Stimulated activated CD8-positive, alpha-beta memory T cell treated with anti-CD3 and anti-CD28 coated beads, Interleukin-4, amount 100 ng/mL, for 48 hours (primary cell): ENCODE data around the gene B9D1.

ENCODE experiments used
- DNase-seq: peaks from one replicate; pipeline ENCODE4 v3.0.0-alpha.2; 2020

Gene B9D1

GRCh38 chr17:19313746-19314651, 48.5 kb downstream of the B9D1 start:
- DNase-seq = no peak

GRCh38 chr17:19313066-19313745, 49.3 kb downstream of the B9D1 start:
- no peak for DNase-seq

- no peak for DNase-seq
Observed at GRCh38 chr17:19312406-19312805, 50.1 kb downstream of the B9D1 start.

DNA sequence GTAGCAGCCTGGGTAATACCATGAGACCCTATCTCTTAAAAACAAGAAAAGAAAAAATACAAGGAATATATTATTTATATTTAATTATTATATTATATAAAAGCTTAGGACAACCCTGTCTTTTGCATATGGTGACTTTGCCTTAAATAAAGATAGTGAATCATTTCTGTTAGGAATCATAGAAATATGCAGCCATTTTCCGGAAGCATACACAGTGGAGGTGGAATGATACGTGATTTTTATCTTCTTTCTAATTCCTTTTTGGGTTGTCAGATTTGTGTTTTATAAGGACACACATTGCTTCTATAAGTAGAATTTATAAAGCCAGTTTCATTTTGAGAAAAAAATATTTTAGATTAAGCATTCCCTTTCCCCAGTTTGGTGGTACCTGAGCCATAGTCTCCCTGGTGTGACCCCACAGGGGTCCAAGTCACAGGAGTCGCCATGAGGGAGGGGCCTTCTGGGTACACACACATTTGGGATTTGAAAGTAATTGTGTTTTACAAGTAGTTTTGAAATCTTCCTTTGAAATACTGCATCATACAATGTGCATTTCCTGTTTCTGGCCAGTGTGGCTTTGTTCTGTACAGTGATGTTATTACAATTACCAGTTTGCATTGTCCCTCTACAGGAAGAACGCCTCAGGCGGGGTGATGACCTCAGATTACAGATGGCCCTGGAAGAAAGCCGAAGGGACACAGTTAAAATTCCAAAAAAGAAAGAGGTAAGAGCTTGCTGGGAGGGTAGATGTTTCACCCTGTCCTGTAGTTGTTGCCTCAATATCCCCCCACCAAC, 50.9 kb downstream of the B9D1 start:
- no peak for DNase-seq

GRCh38 chr17:19311016-19311415, 51.5 kb downstream of the B9D1 start:
- DNase-seq = no peak

DNA sequence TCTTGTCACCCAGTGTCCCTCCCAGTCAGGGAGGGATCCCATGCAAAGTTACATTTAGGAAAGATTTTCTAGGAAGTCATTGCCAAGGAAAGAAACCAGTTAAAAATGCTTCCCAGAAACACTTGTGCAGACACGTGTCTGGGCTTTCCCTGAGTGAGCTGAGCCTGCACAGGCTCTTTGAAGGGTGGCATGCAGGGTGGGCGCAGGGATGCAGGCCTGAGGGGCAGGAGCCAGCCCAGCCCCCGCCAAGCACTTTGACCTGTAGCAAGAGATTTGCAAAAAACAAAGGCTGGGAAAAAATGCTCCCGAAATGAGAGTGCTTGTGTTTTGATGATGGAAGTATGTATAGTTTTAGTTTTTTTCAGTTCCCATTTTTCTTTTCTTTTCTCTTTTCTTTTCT, 52.4 kb downstream of the B9D1 start:
- no peak for DNase-seq

DNA sequence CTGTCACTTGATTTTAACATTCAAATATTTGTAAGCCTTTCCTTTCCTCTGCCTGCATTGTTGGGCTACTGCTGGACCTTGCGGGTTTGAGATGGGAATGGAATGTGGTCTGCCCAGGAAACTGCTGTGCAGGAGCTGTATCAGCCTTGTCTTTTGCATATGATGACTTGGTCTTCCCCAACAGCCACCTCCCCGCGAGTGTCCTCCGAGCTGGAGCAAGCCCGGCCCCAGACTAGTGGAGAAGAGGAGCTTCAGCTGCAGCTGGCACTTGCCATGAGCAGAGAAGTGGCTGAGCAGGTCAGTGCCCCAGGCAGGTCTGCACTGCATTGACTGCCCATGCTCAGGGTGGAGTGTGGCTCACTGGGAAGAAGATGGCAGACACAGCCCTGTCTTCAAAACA, 52.8 kb downstream of the B9D1 start:
- DNase-seq = no peak

- no peak for DNase-seq
Observed at GRCh38 chr17:19308398-19308797, 54.1 kb downstream of the B9D1 start.

GRCh38 chr17:19307521-19307920, 55.0 kb downstream of the B9D1 start:
- no peak for DNase-seq

DNA sequence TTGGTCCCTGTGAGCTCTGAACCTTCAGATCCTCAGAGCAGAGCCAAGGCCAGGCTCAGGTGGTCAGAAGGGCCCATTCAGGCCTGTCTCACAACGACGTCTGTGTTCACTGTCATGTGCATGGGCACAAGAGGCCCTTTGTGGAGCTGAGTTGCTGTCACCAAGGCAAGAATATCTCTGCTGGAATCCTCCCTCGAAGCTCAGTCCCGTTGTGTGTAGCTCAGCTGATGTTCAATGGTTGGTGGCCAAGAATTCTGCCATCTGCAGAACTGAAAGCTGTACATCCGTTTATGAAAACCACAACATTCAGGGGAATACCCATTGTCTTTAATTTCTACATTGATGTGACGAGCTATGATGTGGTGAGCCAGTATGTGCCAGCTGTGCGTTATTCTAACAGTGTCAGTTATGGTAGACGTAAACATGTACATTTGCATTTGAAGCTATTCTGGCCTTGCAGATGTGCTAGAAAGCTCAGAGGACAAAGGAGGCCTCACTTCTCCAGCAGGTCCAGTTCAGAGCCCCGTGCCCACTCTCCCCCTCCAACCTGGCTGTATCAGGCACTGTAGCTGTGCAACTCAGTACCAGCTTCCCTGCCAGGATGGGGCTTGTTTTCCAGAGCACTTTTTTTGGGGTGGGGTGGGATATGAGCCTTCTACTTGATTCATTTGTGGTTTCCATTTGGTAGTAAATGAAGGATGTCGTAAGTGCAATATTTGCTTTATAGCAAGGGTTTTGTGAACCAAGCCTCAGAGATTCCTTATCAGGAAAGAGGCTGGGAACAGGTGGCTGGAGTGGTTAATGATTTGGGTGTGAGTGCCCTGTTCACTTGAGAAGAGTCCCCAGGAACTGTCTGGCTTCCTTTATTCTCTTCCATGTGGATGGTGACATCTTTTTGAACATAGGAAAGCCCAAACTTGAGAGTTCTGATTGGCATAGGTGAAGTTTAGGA, 56.1 kb downstream of the B9D1 start:
- DNase-seq = no peak

DNA sequence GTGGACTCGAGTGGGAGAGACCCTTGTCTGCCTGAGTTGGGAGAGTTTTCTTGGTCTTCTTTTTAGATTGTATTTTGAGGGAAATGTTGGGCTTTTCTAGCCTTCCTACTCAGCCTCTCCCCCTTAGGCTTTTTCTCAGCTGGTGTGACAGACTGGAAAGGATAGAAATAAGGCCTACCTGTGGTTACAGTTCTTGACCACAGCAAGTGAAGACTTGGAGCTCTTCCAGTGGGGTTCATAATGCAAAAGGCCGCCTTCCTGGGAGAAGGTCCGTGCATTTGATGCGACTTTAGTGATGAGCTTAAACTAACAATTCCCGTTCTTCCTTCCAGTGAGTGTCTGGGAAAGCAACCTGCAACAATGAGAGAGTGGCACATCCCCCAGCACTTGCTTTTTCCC, 56.8 kb downstream of the B9D1 start:
- DNase-seq = no peak

GRCh38 chr17:19305256-19305655, 57.3 kb downstream of the B9D1 start:
- DNase-seq = no peak

DNA sequence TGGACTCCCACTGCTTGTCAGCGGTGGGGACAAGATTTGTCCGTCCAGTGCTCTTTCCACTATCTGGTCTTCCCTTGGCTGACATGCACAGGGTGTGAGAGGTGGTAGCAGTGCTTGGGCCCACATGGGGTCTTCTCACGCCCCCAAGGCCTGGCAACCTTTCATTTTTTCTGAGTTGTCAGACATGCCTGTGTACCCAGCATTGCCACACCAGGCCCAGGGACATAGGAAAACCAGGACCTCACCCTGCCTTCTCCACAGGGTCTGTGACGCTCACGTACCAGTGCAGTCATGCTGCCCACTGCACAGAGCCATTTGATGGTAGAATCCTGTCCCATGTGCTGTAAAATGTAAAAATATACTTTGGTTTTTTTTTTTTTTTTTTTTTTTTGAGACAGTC, 57.8 kb downstream of the B9D1 start:
- no peak for DNase-seq

DNA sequence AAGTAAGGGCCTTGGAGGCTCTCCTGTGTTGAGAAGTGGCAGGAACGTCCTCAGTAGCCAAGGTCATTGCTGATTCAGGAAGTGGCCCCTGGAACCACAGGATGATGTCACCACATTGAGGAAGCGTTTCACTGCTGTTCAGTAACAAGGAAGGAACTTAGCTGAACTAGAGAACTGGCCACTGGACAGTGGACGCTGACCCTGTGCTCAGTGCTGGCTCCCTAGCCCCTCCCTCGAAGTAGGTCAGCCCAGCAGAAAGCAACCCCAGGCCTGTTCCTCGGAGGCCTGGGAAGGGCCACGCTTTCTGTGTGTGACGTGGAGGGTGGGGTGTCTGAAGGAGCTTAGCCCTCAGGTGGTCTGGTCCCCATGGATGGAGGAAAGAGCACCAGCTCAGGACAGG, 58.3 kb downstream of the B9D1 start:
- DNase-seq = no peak

DNA sequence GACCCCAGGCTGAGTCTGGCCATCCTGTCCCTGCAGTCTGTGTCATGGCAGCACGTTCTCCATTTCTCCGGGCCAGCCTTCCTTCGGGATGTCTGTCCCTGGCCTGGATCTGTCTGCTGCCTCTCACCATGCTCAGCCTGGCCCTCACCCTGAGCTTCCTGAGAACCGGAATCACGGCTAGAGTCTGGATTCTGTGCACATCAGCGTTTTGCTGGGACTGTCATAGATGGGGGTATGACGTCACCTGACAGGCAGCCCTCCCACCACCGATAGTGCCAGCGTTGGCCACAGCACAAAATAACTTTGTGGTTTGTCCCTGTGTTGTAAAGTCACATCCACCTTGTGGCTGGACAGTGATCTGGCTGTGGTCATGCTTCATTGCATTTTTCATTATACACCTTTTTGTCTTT, 59.2 kb downstream of the B9D1 start:
- DNase-seq = no peak

- no peak for DNase-seq
Observed at GRCh38 chr17:19302791-19303331, 59.7 kb downstream of the B9D1 start.

GRCh38 chr17:19301973-19302372, 60.5 kb downstream of the B9D1 start:
- DNase-seq = no peak

GRCh38 chr17:19301274-19301951, 61.1 kb downstream of the B9D1 start:
- DNase-seq = no peak

DNA sequence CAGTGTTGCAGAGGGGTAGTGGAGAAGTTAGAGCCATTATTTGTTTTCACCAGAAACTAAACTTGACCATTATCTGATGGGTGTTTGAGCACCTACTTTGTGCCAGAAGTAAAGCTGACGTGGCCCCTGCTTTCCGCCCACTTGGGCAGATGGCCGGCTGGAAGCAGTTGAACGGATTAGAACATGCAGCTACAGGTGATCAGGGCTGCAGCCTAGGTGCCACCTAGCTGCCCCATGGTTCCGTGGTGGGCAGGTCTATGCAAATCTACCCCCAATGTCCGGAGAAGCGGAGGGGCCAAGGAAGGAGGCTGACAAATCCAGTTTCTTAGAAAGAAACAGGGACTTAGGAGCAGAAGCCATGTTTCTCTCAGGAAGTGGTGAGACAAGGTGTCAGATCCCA, 62.7 kb downstream of the B9D1 start:
- no peak for DNase-seq

DNA sequence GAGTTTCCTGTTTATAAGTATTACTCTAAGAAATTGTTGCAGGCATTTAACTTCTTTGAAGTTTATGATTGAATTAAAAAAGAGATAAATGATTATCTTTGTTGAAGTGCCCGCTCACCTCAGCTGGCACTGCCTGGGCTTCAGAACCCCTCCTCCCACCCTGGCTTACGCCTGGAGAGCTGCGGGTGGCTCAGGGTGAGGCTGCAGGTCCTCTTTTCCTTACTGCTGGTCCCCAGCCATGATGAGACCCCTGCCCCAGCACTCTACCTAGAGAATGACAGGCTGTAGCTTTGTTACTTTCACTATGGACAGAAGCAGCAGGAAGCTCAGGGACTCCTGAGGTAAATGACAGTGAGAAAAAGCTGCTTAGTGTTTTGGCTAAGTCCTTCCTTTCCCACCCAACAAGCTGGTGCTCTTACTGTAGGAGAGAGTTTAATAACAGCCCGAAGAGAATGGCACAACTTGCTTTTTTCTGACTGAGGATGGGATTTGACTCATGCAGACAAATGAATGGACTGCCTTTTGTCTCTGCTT, 63.2 kb downstream of the B9D1 start:
- no peak for DNase-seq

DNA sequence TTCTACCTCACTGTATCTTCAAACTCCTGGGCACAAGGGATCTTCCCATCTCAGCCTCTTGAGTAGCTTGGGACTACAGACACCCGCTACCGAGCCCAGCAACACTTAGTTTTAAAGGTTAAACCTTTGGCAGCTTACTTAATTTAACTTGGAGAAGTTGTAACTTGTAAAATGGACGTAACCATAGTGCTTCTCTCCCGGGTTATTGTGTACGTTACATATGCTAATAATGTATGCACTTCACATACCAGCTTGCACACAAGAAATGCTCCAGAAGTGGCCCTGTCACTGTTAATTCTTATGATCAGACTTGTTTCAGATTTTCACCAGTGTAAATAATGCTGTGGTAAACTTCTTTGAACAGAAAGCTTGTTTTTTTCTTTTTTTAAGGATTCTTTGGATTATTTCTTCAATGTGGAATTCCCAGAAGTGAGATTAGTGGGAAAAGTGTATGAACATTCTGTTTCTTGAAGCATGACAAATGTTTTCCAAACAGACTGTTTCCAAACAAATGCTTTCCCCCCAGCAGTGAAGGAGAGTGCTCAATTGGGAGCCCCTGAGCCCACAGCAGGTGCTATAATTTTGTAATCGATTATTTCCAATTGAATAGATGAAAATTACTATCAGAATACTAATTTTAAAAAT, 63.8 kb downstream of the B9D1 start:
- DNase-seq = no peak
